Keratinocyte (primary cell): ENCODE results near the gene GPR22.

Experiments
- EZH2 ChIP-seq: IDR thresholded peaks from one replicate; pipeline ENCODE4 v1.6.1; 2012; ENCODE audit warnings: inconsistent platforms, mild to moderate bottlenecking, low read length, moderate library complexity
- TF ChIP-seq, protein P1 (sequence below), 3 experiments: IDR thresholded peaks in 1 of 3; conservative IDR thresholded peaks in 1 of 3; optimal IDR thresholded peaks in 1 of 3; 2 replicates in 2 of 3; 3 replicates in 1 of 3; pipeline versions ENCODE3 to v1.5.1; 2011; ENCODE audit warnings: low read length in 3 of 3, mild to moderate bottlenecking in 3 of 3, moderate library complexity in 2 of 3, control low read depth in 1 of 3, inconsistent platforms in 1 of 3; ENCODE audit not compliant: insufficient read depth in 2 of 3; ENCODE audit errors: extremely low read depth in 1 of 3

DNA sequence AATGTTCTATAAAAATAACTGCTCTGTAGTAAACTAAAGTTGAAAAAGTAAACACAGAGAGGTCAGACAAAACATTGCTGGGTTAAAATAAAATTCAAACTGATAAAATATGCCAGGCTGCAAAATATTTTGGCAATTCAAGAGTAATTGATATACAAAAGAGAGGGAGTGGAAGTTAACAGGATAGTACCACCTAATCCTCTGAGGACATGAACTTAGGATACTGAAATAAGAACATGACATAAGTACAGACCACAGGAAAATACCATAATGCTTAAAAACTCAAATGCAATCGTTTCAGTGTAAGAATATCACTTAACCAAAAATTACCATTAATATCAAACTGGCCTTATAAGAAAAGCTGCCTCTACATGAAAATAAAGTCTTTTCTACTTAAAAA lies 37.6 kb upstream of the GPR22 start:
- TF ChIP-seq, protein P1, sequence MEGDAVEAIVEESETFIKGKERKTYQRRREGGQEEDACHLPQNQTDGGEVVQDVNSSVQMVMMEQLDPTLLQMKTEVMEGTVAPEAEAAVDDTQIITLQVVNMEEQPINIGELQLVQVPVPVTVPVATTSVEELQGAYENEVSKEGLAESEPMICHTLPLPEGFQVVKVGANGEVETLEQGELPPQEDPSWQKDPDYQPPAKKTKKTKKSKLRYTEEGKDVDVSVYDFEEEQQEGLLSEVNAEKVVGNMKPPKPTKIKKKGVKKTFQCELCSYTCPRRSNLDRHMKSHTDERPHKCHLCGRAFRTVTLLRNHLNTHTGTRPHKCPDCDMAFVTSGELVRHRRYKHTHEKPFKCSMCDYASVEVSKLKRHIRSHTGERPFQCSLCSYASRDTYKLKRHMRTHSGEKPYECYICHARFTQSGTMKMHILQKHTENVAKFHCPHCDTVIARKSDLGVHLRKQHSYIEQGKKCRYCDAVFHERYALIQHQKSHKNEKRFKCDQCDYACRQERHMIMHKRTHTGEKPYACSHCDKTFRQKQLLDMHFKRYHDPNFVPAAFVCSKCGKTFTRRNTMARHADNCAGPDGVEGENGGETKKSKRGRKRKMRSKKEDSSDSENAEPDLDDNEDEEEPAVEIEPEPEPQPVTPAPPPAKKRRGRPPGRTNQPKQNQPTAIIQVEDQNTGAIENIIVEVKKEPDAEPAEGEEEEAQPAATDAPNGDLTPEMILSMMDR (optimal IDR thresholded peaks at IDR 0.05 in 1 of 3, IDR thresholded peaks at IDR 0.05 in 1 of 3, conservative IDR thresholded peaks at IDR 0.05 in 1 of 3; ENCODE audit: extremely low read depth in 1 of 3, insufficient read depth in 2 of 3, low read length in 3 of 3): no peak
- TF ChIP-seq EZH2: no peak
